Measurements from ENCODE around the gene BZW1.

- TF ChIP-seq, protein P1, sequence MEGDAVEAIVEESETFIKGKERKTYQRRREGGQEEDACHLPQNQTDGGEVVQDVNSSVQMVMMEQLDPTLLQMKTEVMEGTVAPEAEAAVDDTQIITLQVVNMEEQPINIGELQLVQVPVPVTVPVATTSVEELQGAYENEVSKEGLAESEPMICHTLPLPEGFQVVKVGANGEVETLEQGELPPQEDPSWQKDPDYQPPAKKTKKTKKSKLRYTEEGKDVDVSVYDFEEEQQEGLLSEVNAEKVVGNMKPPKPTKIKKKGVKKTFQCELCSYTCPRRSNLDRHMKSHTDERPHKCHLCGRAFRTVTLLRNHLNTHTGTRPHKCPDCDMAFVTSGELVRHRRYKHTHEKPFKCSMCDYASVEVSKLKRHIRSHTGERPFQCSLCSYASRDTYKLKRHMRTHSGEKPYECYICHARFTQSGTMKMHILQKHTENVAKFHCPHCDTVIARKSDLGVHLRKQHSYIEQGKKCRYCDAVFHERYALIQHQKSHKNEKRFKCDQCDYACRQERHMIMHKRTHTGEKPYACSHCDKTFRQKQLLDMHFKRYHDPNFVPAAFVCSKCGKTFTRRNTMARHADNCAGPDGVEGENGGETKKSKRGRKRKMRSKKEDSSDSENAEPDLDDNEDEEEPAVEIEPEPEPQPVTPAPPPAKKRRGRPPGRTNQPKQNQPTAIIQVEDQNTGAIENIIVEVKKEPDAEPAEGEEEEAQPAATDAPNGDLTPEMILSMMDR (IDR thresholded peaks at IDR 0.05 in 2 of 3, conservative IDR thresholded peaks at IDR 0.05 in 1 of 3; ENCODE audit: borderline replicate concordance in 1 of 3, insufficient read depth in 1 of 3, low read depth in 2 of 3, low read length in 2 of 3) = no peak
- TF ChIP-seq RAD21 (IDR thresholded peaks at IDR 0.05; ENCODE audit: low read depth) (peak; percentile 1; the same call in 1 of the 2 replicates), POLR2A (IDR thresholded peaks at IDR 0.05; ENCODE audit: borderline replicate concordance, extremely low read depth, insufficient read depth, insufficient read length) (no peak), POLR2AphosphoS5 (IDR thresholded peaks at IDR 0.05; ENCODE audit: low read depth, low read length) (no peak), CBX3 (IDR thresholded peaks at IDR 0.05; ENCODE audit: low read depth) (0 out of 2 replicates have a peak, but pooled peaks have one; percentile 10), JUND (IDR thresholded peaks at IDR 0.05) (0 out of 2 replicates have a peak, but pooled peaks have one; percentile 16), EZH2 (IDR thresholded peaks at IDR 0.05) (no peak), ELF1 (IDR thresholded peaks at IDR 0.05; ENCODE audit: borderline replicate concordance, low read depth) (no peak), SP1 (IDR thresholded peaks at IDR 0.05; ENCODE audit: low read depth) (no peak; the same call in 1 of the 2 replicates), REST (IDR thresholded peaks at IDR 0.05; ENCODE audit: low read depth) (no peak)
- TF ChIP-seq, protein P2, sequence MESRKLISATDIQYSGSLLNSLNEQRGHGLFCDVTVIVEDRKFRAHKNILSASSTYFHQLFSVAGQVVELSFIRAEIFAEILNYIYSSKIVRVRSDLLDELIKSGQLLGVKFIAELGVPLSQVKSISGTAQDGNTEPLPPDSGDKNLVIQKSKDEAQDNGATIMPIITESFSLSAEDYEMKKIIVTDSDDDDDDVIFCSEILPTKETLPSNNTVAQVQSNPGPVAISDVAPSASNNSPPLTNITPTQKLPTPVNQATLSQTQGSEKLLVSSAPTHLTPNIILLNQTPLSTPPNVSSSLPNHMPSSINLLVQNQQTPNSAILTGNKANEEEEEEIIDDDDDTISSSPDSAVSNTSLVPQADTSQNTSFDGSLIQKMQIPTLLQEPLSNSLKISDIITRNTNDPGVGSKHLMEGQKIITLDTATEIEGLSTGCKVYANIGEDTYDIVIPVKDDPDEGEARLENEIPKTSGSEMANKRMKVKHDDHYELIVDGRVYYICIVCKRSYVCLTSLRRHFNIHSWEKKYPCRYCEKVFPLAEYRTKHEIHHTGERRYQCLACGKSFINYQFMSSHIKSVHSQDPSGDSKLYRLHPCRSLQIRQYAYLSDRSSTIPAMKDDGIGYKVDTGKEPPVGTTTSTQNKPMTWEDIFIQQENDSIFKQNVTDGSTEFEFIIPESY (IDR thresholded peaks at IDR 0.05; ENCODE audit: extremely low read depth, insufficient replicate concordance, low read length) = no peak
- TF ChIP-seq, protein P3, sequence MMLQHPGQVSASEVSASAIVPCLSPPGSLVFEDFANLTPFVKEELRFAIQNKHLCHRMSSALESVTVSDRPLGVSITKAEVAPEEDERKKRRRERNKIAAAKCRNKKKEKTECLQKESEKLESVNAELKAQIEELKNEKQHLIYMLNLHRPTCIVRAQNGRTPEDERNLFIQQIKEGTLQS (IDR thresholded peaks at IDR 0.05) = no peak
- TF ChIP-seq, protein P4, sequence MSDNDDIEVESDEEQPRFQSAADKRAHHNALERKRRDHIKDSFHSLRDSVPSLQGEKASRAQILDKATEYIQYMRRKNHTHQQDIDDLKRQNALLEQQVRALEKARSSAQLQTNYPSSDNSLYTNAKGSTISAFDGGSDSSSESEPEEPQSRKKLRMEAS (IDR thresholded peaks at IDR 0.05) = no peak
Observed at GRCh38 chr2:200786423-200786822, 25.3 kb upstream of the BZW1 start.
